CD4-positive, alpha-beta T cell treated with Interleukin-2 at 100 ng/mL for 4 hours (primary cell): ENCODE measurements around the gene STAT3.
"Not testable (repeated sequence)": the region's sequence is repeated elsewhere in the genome, so short reads cannot be mapped to it uniquely, and the experiment has no call there.

Experiments
- DNase-seq: peaks from one replicate; pipeline ENCODE4 v3.0.0-alpha.2; 2020; ENCODE audit warnings: low spot score

STAT3 gene

DNA sequence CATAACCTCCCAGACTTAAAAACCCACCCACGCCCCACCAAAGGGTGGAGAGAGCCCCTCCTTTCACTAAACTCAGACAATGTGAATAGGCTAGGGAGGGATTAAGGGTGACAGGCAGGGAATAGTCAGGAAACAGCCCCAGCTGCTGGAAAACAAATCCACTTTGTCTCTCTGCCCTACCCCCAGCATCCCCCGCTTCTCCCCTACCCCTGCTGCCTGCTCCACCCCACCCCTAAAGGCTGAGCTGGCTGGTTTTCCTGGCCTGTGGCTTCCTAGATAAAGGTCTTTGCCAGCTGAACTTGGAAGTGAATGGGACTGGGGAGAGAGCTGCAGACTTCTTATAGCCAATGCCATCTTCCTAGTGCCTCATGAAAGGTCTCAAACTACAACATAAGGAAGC, 19.8 kb upstream of the STAT3 start:
- DNase-seq = no peak

DNA sequence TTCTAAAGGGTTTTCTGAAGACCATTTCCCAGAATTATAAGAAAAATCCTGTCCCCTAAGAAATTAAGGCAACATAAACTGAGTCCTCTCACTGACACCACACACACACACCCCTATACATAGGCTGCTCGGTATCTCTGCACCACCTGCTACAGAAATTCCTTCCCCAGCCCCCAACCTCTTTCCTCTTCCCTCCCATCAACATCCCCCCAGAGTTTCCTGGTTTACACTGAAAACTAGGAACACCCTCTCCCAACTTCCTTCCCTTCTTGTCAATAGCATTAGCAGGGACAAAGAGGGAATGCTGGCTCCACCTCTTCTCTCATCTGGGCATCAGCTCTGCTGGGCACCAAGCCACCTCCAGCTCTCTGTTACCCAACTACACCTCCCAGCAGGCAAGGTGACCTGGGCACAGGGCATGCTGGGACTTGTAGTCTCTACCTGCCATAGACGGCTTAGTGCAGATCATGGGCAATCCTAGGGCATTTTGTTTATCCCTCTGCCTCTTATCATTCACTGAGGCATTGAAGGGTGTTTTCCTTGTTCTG, 19.1 kb upstream of the STAT3 start:
- DNase-seq = peak; percentile 67

DNA sequence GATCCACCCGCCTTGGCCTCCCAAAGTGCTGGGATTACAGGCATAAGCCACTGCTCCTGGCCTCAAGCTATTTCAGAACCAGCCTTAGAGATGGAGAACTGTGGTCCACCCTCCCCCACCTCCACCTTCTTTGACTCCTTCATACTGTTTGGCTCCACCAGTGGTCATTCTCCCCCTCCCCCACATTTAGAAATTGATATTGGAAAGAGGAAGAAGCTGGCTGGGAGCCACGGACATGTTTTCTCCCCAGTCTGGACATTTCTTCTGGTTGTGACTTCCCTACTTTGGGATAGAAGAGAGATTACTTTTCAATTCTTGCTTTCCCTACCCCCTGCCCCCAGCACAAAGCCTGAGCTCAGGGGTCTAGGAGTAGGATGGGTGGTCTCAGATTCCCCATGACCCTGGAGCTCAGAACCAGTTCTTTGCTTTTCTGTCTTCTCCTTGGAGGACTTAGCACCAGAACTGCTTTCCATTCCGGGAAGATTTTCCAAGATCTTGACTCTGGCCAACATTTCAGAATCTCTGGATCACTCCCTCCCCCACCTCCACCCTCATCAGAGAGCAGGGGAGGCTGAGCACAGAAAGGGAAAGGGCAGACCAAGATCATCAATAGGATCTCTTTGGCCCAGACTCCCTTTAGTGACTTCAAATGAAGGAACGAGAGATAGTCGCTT, 18.5 kb upstream of the STAT3 start:
- DNase-seq = no peak

DNA sequence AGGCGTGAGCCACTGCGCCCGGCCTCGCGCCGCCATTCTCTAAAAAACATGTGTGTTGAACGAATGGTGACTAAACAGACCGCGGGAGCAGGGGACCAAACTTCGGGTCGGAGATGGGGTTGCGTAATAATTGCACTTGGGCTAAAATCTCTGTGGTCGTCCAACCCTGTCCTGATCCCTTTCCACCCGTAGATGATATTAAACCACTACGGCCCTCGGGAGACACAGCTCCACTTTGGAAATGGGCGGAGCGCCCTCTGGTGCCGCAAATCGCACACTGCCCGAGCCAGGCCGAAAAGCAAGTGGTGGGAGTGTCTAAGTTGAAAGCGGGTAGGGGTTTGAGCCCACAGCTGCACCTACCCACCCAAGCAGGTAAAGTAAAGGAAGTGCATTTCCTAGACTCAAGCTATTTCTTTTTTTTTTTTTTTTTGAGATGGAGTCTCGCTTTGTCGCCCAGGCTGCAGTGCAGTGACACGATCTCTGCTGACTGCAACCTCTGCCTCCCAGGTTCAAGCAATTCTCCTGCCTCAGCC, 17.8 kb upstream of the STAT3 start:
- DNase-seq = peak; percentile 87

DNA sequence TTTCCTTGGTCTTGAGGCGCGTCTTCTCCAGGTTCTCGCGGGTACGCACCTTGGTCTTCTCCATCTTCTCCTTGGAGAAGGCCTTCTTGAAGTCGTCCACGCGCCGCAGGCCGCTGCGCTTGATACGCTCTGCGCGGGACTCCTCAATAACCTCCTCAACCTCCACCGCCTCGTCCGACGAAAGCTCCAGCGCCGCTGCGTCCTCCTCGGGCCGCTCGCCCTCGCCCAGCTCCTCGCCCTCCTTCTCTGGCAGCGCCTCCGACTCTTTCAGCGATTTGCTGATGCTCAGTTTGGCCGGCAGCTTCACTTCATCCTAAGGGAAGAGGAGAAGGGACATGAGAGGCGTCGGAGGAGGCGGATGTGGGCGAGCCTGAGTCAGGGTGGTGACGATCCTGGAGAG, 16.8 kb upstream of the STAT3 start:
- no peak for DNase-seq

DNA sequence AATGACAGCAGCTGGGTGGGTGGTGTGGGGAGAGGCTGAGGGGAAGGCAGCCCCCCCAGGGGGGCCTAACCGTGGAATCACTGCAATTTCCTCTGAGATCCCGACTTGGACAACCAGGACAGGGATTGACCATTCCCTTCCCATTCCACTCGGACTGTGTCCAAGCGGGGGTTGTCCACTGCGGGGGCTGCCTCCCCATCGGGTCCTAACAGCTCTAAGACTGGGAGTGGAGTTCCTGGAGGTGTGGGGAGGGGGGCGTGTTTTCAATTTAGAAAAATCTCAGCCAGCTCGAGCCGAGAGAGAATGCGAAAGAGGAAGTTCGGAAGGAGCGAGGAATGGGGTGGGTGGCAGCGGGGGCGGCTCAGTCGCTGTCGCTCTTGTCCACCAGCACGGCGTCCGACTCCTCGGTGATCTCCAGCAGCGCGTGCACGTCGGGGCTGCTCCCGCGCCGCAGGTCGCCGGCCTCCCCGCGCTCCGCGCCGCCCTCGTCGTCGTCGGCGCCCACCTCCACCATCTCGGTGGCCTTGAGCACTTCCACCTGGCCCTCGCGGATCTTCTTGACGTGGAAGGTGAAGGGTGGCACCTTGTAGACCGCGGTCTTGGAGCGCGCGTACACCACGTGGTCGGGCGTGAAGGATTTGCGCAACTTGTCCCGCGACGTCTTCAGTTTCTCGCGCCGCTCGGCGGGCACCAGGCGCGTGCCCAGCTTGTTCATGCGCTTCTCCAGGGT, 16.2 kb upstream of the STAT3 start:
- no peak for DNase-seq

DNA sequence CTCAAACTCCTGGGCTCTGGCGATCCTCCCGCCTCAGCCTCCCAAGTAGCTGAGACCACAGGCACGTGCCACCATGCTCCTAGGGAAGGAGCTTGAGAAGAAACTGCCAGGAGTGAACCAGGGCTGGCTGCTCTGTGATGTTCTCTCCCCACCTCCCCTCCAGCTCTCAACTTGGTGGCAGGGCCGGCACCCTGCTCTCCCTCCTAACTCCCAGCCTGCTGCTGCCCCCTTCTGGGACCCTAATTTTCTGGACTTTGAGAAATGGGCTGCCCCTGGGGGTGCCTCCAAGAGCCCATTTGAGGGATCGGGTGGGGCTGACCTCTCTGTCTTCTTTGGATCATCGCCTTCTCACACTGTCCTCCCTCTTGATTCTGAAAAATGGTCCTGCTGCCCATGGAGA, 14.9 kb upstream of the STAT3 start:
- peak; percentile 39 for DNase-seq

DNA sequence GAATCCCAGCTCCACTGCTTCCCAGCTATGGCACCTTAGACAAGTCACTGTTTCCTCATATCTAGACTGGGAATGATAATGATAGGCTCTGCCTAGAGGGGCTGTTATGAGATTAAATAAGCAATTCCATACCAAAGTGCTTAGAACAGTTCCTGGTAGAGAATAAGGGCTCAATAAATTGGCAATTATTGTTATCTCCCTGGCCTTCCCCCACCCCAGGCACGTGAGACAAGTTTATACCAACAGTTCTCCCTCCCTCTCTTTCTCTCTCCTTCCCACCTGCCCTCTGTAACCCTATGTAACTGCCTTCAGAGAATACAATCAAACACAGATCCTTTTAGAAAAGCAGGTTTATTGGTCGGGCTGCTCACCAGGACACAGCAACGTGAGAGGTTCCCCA, 13.9 kb upstream of the STAT3 start:
- DNase-seq = no peak

DNA sequence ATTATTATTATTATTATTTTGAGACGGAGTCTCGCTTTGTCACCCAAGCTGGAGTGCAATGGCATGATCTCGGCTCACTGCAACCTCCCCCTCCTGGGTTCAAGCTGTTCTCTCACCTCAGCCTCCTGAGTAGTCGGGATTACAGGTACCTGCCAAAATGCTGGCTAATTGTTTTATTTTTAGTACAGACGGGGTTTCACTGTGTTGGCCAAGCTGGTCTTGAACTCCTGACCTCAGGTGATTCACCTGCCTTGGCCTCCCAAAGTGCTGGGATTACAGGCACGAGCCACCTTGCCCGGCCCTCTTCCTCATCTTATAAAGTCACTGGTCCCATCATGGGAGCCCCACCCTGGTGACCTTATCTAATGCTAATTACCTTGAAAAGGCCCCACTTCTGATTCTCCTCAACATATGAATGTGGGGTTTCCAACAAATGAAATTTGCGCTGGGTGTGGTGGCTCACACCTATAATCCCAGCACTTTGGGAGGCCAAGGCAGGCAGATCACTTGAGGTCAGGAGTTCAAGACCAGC, 12.7 kb upstream of the STAT3 start:
- not testable (repeated sequence) for DNase-seq

DNA sequence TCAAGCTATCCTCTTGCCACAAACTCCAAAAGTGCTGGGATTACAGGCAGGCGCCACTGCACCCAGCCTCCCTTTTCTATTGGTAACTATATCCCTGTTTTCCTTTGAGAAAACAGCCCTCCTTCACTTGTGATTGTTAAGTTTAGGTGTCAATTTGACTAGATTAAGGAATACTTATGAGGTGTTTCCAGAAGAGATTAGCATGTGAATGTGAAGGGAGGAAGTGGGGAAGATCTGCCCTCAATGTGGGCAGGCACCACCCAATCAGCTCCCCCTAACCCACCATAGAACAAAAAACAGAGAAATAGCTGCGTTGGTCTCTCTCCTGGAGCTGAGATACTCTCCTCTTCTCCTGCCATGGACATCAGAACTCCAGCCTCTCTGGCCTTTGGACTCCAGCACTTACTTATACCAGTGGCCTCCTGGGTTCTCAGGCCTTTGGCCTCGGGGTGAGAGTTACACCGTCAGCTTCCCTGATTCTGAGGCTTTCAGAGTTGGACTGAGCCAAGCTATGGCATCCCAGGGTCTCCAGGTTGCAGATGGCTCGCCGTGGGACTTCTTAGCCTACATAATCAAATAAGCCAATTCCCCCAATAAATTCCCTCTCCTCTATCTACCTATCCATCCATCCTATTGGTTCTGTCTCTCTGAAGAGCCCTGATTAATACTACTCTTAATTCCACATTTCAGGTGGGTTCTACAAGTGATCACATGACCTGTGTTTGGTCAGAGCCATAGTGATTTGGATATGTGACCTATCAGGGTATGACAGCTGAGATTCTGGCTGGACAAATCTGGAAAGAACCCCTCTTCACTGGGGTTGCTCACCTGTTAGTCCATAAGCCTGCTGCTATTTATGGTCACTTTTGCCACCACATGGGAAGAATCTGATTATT, 12.0 kb upstream of the STAT3 start:
- no peak for DNase-seq

DNA sequence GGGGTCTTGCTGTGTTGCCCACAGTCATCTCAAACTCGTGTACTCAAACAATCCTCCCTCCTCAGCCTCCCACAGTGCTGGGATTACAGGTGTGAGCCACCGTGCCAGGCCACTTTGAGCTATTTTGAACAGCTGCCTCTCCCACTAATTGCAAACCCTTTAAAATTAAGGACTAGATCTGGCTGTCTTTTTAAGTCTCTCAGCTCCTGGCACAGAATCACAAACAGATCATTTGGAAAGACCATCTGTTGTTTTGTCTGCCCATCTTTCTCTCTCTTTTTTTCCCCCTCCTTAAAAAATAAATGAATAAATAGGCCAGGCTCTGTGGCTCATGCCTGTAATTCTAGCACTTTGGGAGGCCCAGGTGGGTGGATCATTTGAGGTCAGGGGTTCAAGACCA, 10.9 kb upstream of the STAT3 start:
- DNase-seq = no peak

DNA sequence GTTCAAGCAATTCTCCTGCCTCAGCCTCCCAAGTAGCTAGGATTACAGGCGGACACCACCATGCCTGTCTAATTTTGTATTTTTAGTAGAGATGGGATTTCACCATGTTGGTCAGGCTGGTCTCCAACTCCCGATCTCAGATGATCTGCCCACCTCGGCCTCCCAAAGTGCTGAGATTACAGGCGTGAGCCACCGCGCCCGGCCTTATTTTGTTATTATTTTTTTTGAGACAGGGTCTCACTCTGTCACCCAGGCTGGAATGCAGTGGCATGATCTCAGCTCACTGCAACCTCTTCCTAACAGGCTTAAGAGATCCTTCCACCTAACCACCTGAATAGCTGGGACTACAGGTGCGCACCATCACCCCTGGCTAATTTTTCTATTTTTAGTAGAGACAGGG, 7.4 kb upstream of the STAT3 start:
- not testable (repeated sequence) for DNase-seq

DNA sequence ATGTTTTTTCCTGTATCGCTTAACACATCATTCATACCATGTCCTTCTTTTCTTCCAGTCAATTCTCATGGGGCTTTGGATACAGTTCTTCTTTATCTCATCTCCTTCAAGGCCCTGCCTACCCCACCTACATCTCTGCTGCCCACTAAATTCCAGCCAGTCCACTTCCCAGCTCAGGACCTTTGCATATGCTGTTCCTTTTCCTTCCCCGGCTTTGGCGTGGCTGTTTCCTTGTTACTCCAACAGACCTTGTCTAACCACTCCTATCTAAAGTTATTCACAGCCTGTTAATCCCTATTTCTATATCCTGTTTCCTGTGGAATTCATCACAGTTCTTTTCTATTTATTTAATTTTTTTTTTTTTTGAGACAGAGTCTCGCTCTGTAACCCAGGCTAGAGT, 6.6 kb upstream of the STAT3 start:
- no peak for DNase-seq

DNA sequence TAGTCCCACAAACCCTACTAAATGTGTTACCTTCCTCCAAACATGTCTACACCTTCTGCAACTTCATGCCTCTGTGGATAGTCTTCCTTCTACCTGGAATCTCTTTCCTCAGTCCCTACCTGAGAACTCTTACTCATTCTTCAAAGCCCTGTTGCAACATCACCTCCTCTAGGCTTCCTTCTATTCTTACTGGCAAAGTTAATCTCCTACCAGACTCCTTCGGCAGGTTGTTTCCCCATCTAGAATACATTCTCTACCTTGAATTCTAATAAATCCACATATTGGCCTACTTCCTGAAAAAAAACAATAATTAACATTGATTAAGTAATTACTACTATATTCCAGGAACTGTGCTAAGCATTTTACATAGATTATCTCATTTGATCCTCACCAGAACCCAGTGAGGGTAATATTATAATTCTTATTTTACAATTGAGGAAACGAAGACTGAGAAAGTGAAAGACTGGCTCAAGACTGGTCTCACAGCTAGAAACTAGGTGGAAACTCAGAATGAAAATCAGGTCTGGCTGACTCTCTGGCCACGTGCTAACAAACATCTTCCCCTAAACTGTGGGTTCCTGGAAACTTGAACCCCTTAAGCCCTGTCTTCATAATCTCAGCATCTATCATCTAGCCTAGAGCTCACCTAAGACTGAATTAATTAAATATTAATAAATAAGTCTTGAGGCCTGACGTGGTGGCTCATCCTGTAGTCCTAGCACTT, 4.6 kb upstream of the STAT3 start:
- DNase-seq = no peak

DNA sequence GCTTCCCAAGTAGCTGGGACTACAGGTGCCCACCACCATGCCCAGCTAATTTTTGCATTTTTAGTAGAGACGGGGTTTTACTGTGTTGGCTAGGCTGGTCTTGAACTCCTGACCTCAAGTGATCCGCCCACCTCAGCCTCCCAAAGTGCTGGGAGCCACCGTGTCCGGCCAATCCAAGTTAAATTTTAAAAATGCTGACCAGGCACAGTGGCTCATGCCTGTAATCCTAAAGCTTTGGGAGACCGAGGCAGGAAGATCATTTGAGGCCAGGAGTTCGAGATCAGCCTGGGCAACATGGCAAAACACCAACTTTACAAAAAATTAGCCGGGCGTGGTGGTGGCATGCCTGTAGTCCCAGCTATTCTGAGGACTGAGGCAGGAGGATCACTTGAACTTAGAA, 3.2 kb upstream of the STAT3 start:
- DNase-seq = not testable (repeated sequence)

DNA sequence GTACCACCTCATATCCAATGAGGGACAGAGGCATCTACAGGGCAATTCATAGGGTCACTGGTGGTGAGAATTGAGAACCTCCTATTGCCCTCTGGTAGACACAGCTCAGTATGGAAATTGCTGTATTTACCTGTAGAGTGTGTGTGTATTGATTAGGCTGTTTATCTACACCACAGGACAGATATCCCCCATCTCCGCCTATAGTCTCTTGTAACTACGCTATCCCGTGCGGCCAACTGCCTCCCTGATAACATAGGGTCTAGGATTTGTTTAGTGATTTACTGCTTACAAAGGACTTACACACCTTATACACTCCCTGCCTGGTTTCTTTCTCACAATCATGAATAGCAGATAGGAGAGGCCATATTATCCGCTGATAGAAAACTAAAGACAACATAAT, 1.7 kb upstream of the STAT3 start:
- DNase-seq = no peak

DNA sequence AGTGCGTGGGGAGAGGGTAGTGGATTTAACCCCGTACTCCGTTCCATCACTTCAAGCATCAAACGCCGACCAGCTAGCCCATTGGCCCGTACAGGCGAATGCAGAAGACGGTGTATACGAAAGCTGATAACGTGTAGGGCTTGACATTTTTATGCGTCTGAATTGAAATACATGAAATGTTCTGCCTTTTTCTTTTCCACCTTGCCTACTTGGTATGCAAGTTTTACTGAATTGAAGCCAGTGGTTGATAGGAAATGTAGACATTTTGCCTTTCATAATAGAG, 834 bp upstream of the STAT3 start:
- DNase-seq = no peak

DNA sequence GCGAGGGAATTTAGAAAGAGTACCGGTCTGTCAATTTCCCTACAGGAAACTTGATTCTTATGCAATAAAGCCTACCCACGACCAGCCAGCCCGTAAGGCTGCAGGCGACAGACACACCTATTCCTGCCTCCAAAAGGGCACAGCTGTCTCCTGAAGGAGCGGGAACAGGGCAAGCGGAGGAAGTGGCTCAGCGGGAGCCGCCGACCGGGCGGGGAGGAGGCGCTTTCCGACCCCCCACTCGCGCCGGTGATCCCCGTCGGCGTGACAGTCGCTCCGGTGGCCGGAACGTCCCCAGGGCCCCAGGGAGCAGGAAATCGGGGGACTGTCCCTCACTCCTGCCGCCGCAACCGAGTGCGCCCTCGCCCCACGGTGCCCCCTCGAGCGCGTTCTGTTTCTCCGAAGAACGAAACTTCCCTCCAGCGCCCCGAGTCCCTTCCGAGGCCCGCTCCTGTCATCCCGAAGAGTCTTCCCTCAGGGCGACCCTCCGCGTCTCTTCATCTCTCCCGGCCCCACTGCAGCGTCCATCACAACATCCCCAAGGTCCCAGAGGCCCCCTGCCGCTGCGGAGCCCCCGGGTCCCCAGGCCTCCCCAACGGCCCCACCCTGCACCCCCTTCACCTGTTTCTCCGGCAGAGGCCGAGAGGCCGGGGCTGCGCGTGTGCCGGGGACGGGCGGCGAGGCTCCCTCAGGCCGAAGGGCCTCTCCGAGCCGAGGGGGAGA, 421 bp downstream of the STAT3 start:
- DNase-seq = peak; percentile 18

DNA sequence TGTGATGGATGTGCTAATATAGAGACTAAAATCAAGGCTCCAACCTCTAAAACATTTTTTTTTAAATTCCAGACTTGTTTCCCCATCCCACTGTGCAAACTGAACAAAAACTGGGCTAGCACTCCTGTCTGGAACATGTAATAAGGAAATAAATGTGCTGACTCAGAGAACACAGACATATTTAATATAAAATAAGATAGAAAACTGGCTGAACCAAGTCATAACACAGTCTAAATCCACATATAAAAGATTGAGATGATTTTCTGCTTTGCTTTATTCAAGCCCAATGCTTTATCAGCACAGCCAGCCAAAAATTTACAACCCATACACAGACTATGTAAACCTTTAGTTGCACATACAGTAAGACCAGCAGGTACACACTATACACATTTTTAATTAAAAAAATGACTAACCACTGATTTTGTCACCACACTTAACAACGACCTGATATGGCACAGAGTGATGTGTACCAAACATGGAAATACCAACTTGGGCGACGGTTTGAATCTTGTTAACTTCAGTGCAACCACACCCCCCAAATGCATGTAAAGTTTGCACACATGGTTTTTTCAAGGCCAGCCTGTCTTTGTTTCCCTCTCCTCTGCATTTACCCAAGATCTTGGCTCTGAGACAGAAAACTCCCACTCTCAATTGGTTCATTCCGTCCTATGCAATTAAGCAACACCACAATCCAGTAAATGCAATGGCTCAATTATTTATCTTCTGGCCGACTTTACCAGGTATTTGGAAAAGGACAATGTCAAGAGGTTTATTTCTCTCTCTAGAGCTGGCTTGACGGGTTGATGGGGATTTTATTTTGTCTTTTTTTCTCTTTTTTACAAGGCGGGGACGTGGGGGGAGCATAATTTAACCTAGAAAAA, 1.2 kb downstream of the STAT3 start:
- DNase-seq = peak; percentile 48

DNA sequence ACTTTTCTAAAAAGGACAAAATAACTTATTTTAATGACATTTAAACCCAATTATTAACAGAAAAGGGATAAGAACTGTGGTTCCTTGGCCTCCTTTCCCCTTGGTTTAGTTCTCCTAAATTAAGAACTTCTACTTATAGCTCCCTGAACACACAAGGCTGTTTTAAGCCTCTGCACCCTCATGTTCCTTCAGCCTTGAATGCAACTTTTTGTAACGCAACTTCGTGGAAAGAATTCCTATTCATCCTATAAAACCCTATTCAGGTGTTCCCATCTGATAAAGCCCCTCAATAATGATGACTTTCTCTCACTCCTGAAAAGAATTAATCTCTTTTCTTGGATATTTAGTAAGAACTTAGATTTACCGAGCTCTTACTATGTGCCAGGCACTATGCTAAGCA, 6.3 kb downstream of the STAT3 start:
- no peak for DNase-seq
